Suprapubic skin (tissue), 4 donors: ENCODE data around the gene HSD17B1.

Experiments used
- CTCF ChIP-seq, 2 donors: fragments of 200-600 bp in 1 of 2; fragments of 450-650 bp in 1 of 2; sonication (generic) in 1 of 2; IDR thresholded peaks; one replicate each; pipeline ENCODE4 v1.5.1; 2016 to 2019; ENCODE audit warnings: antibody characterized with exemption in 2 of 2, mild to moderate bottlenecking in 1 of 2, moderate library complexity in 1 of 2
- POLR2A ChIP-seq, 2 donors: fragments of 450-650 bp; IDR thresholded peaks; one replicate each; pipeline ENCODE4 v1.6.1; 2017; ENCODE audit warnings: antibody characterized with exemption in 2 of 2, mild to moderate bottlenecking in 2 of 2, moderate library complexity in 2 of 2
- POLR2AphosphoS5 ChIP-seq, 3 donors: sonication (generic); formaldehyde crosslinking; IDR thresholded peaks; one replicate each; pipeline ENCODE4 v1.6.1; 2017; ENCODE audit warnings: antibody characterized with exemption in 3 of 3

- TF ChIP-seq CTCF (IDR thresholded peaks at IDR 0.05) (no peak), POLR2A (IDR thresholded peaks at IDR 0.05) (no peak), POLR2AphosphoS5 (IDR thresholded peaks at IDR 0.05) (no peak)
Observed at GRCh38 chr17:42584880-42585279, 32.2 kb downstream of the HSD17B1 start.
